Activated T-cell treated with anti-CD3 and anti-CD28 coated beads for 24 hours (primary cell): ENCODE measurements around the gene DEDD.

Experiments
- DNase-seq: peaks from one replicate; pipeline ENCODE4 v3.0.0-alpha.2; 2020; ENCODE audit warnings: low read depth

The DEDD gene, protein sequence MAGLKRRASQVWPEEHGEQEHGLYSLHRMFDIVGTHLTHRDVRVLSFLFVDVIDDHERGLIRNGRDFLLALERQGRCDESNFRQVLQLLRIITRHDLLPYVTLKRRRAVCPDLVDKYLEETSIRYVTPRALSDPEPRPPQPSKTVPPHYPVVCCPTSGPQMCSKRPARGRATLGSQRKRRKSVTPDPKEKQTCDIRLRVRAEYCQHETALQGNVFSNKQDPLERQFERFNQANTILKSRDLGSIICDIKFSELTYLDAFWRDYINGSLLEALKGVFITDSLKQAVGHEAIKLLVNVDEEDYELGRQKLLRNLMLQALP

DNA sequence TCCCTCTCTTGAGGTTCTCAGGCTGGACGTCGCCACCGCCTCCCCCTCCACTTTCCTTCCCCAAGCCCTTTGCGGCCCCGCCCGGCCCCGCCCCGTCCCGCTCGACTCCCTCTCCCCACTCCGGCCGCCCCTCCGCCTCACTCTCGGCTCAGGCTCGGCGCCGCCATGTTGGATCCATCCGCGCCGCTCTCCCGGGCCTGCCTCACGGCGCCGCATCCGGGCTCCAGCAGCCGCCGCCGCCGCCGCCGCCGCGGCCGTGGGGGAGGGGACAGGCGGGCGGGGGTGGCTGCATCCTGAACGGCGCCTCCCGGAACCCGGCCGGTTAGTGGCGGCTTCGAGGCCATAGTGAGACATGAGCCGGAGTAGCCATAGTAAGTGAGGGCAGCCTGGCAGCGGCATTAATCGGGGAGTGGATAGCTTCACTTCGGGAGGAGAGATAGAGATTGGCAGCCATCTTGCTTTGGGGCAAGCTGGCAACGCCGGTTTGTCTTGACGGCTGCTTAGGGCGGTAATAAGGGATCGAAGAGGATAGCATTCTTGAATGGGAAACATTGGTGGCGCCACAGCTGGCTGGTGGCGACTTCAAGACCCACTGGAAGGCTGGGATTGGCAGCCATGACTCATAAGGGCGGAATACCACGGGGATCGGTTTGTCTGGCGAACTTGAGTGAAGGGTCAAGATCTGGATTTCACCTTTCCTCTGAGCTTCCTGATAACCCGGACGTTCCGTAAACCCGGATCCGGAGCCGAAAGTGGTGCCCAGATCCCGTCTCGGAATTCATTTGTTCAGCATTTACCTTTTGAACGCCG is at the start of gene DEDD:
Gene DEDD (minus strand): TSS at position 258 of the 810 bp plus-strand sequence. CDS start 8,205 bp downstream, outside the sequence.
- peak; percentile 88 for DNase-seq

DNA sequence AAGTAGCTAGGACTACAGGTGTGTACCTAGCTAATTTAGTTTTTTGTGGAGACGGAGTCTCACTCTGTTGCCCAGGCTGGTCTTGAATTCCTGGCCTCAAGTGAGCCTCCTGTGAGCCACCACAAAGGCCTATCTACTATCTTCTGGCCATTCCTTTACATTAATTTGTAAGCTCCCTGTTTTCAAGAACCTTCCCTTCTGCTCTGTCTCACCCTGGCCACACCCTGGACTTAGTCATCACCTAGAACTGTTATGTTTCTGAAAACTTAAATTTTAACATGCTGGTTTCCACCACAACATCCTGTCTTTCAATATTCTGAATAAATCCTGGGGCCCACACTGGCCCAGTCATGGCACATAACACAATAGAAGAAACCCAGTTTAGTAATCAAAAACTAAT is 49.7 kb upstream of the DEDD start:
- DNase-seq, result peak; percentile 62

DNA sequence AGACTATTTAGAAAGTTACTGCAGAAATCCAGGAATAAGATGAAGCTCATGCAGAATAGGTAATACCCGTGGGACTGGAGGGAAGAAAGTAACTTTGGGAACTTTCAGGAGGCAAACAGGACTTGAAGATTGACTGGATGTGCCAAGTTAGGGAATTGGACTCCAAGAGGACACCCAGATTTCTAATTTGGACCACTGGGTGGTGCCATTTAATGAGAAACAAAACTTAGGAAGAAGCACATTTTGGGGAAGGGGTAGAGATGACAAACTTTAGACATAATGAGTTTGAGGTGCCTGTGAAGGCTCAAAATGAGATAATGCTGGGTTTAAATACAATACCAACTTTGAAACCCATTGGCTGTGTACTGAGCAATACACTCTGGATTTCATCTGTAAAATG is 48.2 kb upstream of the DEDD start:
- no peak for DNase-seq

DNA sequence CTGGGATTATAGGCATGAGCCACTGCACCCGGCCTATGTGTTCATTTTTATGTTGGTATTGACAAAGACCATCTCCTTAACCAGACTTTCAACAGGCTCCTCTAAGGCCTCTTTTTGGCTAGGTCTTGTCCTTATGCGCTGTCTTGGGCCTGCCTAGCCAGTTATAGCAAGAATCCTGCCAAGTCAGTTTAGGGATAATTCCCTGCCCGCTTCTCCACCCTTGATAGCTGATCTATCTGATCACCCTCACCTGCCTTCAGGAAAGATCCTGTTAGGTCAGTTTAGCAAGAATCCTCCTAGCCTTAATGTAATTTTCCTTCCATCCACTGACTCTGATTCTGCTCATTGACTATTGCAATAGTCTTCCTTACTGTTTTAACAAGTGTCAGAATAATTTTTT is 47.2 kb upstream of the DEDD start:
- DNase-seq, result no peak

DNA sequence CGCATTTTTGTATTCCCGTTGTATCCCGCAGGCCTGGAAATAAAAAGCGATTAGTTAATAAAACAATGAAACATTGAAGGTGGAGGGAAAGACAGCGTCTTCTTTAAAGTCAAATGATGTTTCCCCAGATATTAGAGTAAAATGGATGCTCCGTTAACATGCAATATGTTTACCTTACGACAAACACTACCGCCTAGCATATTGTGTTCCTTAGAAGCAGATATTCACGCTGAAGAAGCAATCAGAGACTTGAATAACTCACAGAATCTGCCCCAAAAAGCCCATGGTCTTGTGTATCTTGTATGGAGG is 45.4 kb upstream of the DEDD start:
- DNase-seq, result no peak

DNA sequence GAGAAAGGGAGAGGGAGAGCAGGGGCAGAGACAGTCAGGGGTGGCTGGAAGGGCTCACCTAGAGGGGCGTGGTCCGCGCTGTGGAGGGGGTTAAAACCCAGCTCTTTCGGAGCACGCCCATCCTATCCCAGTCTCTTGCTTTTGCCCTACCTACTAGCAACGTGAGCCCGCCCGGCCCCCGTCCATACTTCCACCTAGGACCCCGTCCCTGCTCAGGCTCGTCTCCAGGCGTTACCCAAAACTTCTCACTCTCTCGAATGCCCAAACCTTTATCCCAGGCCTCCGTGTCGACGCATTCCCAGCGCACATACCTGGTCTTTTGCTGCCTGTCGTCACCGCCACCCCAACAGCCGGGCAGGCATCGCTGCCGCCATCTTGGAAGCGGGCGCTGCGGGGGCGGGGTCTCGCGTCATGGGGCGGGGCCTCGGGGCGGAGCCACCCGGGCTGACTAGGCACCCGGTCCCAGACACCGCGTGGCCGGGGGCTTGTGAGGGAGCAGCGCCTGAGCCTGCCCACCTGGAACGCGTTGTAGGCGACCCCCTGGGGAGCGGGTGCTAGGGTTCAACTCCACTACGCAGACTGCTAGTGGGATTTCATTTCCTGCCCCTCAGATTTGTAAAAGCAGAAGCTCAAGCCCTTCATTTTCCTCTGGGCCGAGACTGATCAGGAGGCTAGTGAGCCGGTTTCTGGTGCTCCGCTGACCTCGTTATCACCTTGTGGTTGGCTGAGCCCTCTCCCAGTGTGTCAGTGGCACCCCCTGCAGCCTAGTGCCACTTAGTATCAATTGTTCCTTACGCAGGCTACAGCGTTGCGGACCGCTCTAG is 44.9 kb upstream of the DEDD start, which contains the start of gene B4GALT3:
Gene B4GALT3 (minus strand): TSS at position 396 of the 824 bp plus-strand sequence. CDS start 1,447 bp downstream, outside the sequence.
- DNase-seq, result peak; percentile 94

DNA sequence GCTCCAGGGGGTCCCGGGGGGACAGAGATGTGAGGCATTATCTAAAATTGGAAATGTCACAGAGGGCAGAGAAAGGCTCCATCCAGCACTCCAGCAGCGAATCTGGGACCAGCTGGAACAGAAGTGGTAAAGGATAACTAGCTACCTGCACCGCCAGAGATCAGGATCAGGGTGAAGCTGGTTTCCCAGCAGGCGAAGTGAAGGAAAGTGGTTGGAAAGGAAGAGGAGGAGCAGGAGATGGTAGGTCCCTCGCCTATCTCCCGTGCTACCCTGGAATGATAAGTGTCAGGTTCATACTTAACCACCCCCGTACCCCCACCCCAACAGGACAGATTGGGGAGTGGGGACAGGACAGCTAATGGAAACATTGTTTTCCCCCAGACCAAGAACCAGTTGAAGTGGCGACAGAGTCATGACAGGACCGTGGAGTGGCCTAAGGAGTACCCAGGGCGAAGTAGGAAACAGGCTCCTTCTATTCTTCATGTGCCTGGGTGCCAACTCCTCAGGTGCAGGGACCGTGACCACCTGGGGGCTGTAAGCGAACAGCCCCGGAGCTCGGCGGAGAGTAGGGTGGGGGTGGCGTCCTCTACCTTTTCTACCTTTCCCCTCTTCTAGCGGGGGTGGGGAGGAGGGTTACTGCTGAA is 44.1 kb upstream of the DEDD start:
- no peak for DNase-seq

DNA sequence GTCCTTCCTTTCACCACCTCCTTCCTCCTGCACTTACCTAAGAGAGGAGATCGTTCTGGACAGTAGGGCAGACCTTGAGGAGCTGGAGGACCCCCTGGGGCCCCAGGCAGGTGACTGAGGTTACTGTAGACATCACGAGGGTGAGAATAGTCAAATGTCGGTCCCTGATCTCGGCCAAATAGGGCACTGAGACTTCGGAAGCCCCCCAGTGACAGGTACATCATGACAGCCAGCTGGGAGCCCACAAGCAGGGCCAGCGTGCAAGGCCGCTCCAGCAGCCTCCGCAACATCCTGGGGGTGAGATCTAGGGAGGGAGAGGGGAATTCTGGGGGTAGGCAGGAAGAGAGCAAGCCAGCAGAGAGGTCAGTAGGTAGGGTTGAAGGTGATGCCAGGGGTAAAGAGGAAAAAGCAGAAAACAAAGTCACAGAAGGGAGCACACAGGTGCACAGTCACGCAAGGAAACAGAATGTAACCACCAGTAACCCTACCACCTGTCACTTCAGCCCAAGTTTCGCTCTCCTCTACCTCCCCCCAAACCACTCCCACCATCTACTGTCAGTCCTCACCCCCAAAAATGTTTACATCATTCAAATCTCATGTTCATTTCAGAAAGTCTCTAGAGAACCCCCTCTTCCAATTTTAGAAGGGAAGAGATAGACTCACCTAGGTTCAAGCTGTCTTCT is 43.4 kb upstream of the DEDD start:
- DNase-seq, result no peak

DNA sequence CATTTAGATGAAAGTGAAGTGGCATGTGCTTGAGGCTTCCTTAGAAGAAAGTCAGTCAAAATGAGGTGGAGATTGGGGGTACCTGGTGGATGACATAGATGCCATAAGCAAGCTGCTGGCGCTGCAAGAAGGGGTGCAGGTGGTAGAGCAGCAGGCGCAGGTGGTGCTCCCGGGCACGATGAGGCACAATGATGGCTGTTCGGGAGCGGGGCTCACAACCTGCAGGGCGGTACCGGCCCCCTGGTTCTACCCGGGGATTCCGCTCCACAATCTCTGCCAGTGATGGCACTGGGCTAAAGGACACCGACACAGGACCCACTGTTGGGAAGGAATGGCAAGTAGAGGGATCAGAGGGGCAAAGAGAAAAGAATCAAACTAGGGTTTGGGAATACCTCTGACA is 42.4 kb upstream of the DEDD start:
- no peak for DNase-seq

DNA sequence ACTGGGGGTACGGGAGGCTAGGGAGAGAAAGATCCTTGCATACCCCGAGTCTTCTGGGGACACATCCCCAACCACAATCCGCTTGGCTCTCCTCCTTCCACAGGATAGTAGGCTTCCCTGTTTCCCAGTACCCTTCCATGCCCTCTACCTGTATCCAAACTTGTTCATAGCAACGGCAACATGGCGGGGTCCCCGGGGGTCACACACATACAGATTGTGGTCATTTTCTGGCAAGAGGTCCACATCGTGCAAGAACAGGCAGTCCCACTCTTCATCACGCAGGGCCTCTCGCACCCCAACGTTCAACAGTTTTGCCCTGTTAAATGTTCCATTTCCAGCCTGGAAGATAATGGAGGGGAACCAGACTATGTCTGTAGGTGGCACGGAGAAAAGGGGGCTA is 41.2 kb upstream of the DEDD start:
- DNase-seq, result no peak

DNA sequence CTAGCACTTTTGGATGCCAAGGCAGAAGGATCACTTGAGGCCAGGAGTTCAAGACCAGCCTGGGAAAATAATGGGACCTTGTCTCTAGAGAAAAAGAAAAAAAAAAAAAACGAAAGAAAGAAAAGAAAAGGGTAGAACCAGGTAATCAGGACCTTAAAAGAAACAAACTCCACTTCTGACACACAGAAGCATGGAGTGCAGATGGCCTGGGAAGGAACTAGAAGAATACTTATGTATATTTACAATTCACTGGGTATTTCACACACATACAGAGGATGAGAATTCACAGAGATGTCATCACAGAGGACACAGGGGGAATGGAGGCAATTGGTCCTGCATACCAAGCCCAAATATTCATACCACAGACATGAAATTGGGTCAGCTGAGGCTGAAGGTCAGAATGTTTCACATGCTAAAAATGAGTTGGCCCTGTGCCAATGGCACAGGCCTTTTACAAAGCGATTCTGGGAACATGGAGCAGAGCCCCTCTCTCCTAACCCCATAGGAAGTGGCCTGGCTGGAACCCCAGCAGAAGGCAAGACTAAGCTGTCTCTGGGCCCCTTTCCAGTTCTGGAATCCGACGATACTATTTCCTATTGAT is 40.4 kb upstream of the DEDD start:
- DNase-seq, result no peak

DNA sequence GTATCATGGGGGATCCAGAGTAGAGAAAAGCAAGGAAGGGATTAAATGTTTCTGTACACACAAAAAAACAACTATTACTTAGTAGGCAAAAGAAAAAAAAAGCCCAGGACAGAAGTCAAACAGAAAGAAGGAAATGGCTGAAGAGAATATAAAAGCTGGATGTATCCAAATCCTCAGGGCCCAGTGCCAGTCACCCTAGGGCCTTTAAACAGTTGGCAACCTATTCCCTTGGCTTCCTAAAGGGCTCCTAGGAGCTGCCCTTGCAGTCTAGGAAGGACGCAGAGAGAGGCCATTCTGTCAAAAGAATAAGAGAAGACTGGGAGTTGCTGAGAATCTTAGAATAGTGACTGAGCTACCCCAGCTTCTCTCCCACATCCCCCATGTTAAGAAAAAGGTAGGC is 39.9 kb upstream of the DEDD start:
- no peak for DNase-seq

DNA sequence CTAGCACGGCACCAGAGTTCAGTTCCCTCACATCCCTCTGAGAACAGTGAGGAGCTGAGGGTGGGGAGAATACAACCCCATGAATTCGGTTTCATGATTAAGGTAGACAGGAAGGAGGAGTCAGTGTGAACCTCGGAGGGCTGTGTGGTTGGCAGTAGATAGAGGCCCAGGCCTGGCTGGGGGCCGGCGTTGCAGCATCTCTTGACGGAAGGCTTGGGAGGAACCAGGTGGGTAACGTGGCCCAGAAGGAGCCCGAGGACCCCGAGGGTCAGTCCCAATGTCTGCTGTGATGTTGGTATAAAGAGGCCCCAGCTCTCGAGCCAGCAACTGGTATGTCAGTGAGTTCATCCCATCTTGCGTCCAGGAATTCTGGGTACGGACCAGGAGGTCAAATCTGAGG is 39.2 kb upstream of the DEDD start:
- DNase-seq, result no peak

DNA sequence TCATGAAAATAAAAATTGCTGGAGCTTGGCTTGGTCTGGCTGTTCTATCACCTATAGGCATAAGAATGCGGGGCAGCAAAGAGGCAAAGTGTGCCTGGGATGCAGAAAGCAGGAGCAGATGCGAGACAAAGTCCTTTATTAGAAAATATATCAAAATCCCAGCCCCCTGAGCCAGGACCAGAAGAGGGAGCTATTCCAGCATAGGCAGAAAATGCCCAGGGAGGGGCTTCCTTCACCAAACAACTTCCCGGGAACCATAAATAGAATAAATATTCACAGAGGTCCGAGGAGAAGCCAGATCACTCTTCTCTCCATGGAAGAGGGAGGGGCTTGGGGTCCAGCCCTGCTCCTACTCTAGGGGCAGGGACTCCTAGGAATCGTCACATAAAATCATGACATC is 38.7 kb upstream of the DEDD start:
- DNase-seq, result no peak

DNA sequence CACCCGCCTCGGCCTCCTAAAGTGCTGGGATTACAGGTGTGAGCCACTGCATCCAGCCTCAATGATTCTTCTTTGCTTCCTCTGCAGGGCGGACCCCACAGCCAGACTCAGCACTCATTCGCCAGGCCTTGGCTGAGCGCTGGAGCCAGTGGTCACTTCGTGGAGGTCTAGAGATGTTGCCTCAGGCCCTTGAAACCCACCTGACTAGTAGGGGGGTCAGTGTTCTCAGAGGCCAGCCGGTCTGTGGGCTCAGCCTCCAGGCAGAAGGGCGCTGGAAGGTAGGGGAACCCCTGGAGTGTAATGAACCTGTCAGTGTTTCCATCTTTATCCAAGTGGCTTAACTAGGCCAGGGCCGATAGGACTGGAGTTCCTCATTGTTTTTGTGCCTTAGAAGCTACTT is 36.4 kb upstream of the DEDD start:
- DNase-seq, result no peak

DNA sequence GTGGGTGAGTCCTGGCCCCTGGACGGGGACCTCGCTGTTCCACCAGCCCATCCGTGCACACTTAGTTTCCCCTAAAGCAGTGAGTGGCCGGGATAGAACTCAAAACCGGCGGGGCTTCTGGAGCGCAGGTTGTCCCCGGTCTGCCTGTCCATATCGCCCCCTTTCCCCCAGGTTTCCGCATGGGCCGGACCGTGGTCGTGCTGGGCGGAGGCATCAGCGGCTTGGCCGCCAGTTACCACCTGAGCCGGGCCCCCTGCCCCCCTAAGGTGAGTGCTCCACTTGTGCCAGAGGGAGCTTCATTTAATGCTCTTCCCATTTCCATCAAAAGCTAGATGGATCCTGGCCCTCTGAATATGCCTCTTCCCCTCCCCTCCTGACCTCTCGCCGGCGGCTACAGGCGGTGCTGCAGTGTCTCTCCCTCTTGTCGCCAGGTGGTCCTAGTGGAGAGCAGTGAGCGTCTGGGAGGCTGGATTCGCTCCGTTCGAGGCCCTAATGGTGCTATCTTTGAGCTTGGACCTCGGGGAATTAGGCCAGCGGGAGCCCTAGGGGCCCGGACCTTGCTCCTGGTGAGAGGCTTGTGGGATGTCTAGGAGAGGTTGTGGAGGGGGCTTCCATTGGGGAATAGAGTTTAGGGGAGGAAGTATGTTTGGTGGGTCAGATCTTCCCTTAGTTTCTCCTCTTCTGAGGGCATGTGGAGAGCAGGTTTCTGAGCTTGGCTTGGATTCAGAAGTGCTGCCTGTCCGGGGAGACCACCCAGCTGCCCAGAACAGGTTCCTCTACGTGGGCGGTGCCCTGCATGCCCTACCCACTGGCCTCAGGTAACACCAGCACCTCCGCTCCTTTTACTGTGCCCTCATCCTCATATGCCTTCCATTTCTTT is 34.4 kb upstream of the DEDD start:
- DNase-seq, result no peak

DNA sequence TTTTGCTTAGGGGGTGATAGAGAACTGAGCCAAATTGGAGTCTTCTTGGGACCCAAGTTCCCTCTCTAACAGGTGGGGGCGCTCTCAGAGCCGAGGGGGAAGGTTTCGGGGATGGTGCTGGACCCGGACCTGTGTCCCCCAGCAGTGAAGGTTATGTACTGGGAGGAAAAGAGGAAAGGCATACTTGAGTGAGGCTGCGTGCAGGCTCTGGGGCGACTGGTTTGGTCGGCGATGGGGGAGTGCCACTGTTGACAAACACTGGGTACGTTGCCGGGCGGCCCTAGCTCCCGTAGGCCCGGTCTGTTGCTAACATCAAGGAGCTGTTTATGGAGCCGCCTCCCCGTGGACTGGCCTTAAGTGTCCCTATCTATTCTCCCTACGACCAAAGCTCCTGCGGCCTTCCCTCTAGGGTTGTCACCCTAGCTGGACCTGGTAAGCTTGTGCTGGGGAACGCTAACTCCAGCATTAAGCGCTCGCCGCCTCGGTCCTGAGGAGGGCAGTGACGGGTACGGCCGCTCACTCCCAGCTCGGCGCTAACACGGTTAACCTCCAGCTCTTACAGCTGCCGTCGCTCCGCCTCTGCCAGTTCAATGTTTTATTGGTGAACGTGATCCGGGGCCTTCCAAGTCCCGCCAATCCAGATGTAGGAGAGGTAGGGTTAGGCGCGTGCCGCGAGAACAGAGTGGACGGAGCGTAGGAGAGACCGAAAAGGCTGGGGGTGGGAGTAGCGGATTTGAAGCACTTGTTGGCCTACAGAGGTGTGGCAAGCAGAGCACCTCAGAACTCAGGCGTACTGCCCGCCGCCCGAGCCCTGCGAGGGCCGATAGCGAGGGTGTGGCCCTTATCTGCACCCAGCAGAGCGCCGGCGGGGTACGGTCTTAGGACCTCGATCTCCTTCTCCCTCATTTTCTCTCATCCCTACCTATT is 33.5 kb upstream of the DEDD start, which contains the start of gene PPOX:
Gene PPOX (plus strand): TSS at position 685 of the 927 bp plus-strand sequence. CDS start 422 bp downstream, outside the sequence.
- DNase-seq, result peak; percentile 89

DNA sequence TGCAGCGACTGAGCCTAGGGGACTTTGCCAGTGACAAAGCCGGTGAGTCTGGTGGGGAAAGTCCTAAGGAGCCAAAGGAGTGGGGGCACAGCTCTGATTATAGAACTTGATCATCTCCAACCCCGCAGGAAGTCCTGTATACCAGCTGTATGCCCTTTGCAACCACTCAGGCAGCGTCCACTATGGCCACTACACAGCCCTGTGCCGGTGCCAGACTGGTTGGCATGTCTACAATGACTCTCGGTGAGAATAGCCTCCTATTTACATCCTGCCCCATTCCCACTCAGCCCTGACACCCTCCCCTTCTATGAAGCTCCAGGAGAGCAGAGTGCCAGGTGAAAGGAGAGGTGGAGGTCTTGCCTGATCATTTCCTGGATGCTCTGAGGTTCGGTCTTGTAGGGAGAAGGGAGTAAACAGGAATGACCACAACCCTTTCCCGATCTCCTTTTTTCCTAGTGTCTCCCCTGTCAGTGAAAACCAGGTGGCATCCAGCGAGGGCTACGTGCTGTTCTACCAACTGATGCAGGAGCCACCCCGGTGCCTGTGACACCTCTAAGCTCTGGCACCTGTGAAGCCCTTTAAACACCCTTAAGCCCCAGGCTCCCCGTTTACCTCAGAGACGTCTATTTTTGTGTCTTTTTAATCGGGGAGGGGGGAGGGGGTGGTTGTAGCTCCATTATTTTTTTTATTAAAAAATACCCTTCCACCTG is 32.6 kb upstream of the DEDD start:
- no peak for DNase-seq
